Measurements from ENCODE around the gene DLGAP4. TPM values are rescaled to one million over a fixed set of nuclear protein-coding genes. Genes with fewer than 3 reads are reported as not detected.

DLGAP4 gene
- total and polyA plus RNA-seq, 7 donors, result 53.5 to 151 (median 90.4) TPM

- ATAC-seq, result no peak
- WGBS, 3 donors, result 16 to 19% (median 17%) methylated on average over 14 of the region's 14 CpGs
- DNase-seq, result no peak
- H3K4me3 ChIP-seq, result no peak overlapping the region
- H3K9me3 ChIP-seq, result no peaks in the 10 kb centered on the region
- H3K4me1 ChIP-seq, result peaks cover 4% of the 10 kb centered on the region
- intact Hi-C loops (cut with DNase I), result no loop called here
- peaks cover 0 to 94% (median 38%) of the 10 kb centered on the region in 3 donors for H3K27me3 ChIP-seq (ENCODE audit: insufficient read depth in 3 of 3, low read length in 2 of 3)
- no peaks in the 10 kb centered on the region for H3K36me3 ChIP-seq (ENCODE audit: insufficient read depth in 1 of 2, low read depth in 1 of 2)
- TF ChIP-seq CTCF (IDR thresholded peaks at IDR 0.05), result no peak
- no peak overlapping the region for H3K27ac ChIP-seq
Observed at GRCh38 chr20:36303020-36303595, 3.0 kb upstream of the DLGAP4 start.

- no peaks in the 10 kb centered on the region for H3K9me3 ChIP-seq
- H3K27ac ChIP-seq, result no peak overlapping the region
- 40 to 63% (median 53%) methylated on average over 1 of the region's 1 CpG for WGBS, 3 donors
- DNase-seq, result no peak
- intact Hi-C loops (cut with DNase I), result no loop called here
- H3K36me3 ChIP-seq (ENCODE audit: insufficient read depth in 1 of 2, low read depth in 1 of 2), result no peaks in the 10 kb centered on the region
- TF ChIP-seq CTCF (IDR thresholded peaks at IDR 0.05), result no peak
- peaks cover 4% of the 10 kb centered on the region for H3K4me1 ChIP-seq
- no peak overlapping the region for H3K4me3 ChIP-seq
- no peak for ATAC-seq
- H3K27me3 ChIP-seq (ENCODE audit: insufficient read depth in 3 of 3, low read length in 2 of 3), result peaks cover 0 to 94% (median 36%) of the 10 kb centered on the region in 3 donors
Observed at GRCh38 chr20:36303831-36304230, 2.3 kb upstream of the DLGAP4 start.

GRCh38 chr20:36304786-36305495 is 1.2 kb upstream of the DLGAP4 start:
- Histone ChIP-seq H3K36me3 (ENCODE audit: insufficient read depth in 1 of 2, low read depth in 1 of 2) (no peaks in the 10 kb centered on the region), H3K9me3 (no peaks in the 10 kb centered on the region), H3K4me1 (peaks cover 4% of the 10 kb centered on the region), H3K4me3 (no peak overlapping the region), H3K27ac (no peak overlapping the region), H3K27me3 (ENCODE audit: insufficient read depth in 3 of 3, low read length in 2 of 3) (peaks cover 0 to 93% (median 37%) of the 10 kb centered on the region in 3 donors)
- intact Hi-C loops (cut with DNase I), result no loop called here
- no peak for DNase-seq
- ATAC-seq, result no peak
- TF ChIP-seq CTCF (IDR thresholded peaks at IDR 0.05), result no peak
- WGBS, 3 donors, result 29 to 31% (median 30%) methylated on average over 10 of the region's 10 CpGs

- Histone ChIP-seq H3K27me3 (ENCODE audit: insufficient read depth in 3 of 3, low read length in 2 of 3) (peaks cover 0 to 95% (median 41%) of the 10 kb centered on the region in 3 donors), H3K4me1 (peaks cover 4% of the 10 kb centered on the region), H3K36me3 (ENCODE audit: insufficient read depth in 1 of 2, low read depth in 1 of 2) (no peaks in the 10 kb centered on the region), H3K9me3 (no peaks in the 10 kb centered on the region), H3K27ac (no peak overlapping the region), H3K4me3 (peak overlapping the region; percentile 33)
- 1 to 2% (median 2%) methylated on average over 33 to 70 of the region's 70 CpGs for WGBS, 3 donors
- intact Hi-C loops (cut with DNase I), result no loop called here
- DNase-seq, result no peak
- no peak for ATAC-seq
- no peak for TF ChIP-seq CTCF (IDR thresholded peaks at IDR 0.05)
Observed at GRCh38 chr20:36306553-36307411, 643 bp downstream of the DLGAP4 start.

Measured in psoas muscle (tissue), 8 donors.